ENCODE measurements around the gene CLASRP.

CLASRP gene

DNA sequence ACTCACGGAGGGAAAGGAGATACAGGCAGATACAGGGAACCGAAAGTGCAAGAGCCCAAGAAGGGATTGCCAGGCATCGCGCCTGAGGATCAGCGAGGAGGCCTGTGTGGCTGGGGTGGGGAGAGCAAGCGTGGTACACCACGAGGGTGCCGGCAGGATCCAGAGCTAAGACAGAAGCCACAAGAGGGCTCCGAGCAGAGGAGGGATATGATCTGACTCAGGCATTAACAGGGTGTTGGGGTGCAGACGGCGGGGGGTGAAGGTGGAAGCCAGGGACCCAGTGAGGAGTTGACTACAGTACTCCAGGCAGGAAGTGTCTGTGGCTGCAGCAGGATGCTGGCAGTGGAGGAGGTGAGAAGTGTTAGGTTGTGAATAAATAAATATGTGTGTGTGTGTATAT, 48.7 kb downstream of the CLASRP start:
- DNase-seq, result no peak

DNA sequence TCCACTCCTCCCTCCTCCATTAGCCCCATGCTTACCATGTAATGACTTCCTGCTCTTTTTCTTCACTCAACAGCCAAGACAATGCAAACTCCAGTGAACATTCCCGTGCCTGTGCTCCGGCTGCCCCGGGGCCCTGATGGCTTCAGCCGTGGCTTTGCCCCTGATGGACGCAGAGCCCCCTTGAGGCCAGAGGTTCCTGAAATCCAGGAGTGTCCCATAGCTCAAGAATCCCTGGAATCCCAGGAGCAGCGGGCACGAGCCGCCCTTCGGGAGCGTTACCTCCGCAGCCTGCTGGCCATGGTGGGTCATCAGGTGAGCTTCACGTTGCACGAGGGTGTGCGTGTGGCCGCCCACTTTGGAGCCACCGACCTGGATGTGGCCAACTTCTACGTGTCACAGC, 51.2 kb downstream of the CLASRP start:
- DNase-seq, result peak; percentile 13

DNA sequence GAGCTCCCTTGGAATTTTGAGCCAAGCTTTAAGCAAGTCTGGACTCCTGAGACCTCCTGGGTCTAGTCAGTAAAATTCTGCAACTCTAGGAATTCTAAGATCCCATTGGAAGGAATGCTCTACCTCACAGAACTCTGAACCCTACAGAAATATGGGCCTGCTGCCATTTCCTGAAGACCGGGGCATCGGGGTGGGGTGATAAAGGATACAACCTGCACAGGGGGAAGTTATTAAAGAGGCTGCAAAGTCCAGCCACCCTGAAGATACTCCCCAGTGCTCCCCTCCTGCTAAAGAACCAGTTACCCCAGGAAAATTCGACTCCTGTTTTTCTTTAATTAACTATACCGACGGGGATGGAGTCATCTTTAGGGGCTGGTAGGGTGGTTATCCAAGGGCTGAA, 51.8 kb downstream of the CLASRP start:
- DNase-seq, result no peak

DNA sequence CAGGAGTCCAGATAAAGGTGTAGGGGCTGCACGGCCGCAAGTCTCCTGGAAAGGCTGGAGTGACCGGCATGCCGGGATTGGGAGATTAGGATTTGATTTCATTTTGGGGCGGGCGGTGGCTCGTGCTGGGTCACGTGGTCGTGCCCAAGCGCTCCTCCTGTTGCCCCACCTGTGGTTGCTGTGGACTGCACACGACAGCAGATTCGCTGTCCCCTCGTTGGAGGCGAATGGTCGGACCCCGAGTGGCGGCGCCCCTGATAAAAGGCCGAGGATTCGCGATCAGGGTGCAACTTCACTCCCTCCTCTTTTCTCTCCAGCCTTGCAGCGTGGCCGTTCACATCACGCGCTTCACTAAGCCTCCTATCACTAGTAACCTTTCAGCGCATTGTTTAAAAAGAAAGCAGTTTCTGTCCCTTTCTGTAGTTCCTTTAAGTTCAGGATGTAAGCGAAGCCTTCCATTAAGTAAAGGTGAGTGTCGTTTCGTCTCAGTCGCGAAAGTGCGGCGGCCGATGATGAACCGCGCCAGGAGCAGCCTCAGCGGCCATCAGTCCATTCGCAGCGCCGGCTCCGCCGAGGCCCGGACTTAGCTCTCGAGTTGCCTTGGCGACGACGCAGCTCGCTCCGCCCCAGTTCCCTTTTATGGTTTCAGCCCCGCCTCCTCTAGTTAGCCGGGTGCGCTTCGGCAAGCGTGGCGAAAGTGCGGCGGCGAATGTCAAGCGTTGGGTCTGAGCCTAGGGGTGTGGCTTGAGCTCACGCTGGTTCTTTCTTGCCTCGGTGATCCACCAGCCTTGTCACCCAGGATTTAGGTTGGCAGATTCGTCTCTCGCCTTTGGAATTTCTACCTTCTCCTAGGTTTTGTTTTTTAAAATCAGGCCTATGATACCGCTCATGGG, 52.4 kb downstream of the CLASRP start:
- DNase-seq, result peak; percentile 83

DNA sequence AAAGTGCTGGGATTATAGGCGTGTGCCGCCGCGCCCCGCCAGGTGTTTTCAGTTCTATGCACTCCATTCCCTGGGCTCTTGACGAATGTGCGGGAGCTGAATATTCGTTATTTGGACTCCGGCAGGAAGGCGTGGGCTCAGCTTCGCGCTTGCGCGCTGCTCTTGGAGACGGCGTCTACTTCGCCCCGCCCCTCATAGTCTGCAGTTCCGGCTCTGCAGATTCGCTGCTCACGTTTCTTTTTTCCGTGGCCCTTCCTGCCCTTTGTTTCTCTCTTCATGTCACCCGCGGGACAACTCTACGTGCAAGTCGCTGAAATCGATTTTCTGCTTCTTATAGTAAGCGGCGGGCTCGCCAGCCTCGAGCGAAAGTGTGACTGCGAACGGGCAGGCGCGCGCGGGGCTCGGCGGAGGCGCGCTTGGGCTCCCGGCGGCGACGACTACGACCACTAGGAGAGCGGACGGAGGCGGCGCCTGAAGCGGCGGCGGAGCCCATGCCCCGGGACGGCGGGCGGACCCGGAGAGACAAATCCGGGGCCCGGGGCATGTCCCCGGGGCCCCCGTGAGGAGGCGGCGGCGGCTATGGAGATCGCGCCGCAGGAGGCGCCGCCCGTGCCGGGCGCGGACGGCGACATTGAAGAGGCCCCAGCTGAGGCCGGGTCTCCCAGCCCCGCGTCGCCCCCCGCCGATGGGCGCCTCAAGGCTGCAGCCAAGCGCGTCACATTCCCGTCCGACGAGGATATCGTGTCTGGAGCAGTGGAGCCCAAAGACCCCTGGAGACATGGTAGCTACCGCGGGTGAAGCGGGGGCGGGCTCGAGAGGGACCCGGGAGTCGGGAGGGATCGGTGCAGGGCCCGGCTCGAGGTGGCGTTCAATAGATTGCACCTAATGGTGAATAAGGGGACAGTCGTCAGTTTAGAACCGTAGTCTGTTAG, 54.2 kb downstream of the CLASRP start, which contains the start of gene PPP1R37:
Gene PPP1R37, plus strand, starts transcription at position 433 of the 932 bp plus-strand sequence. Its CDS starts 147 bp downstream, at position 580.
- peak; percentile 82 for DNase-seq

DNA sequence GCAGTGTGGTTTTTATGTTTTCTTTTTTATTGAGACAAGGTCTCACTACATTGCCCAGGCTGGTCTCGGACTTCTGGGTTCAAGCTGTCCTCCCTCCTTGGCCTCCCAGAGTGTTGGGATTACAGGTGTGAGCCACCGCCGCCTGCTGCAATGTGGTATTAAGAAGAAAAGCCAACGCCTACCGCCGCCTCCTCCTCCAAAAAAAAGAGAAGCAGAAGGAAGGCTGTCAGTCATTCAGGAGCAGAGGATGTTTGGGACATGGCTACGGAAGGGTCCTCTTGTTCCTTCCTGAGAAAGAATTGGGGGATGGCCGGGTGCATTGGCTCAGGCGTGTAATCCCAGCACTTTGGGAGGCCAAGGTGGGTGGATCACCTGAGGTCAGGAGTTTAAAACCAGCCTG, 55.3 kb downstream of the CLASRP start:
- no peak for DNase-seq

DNA sequence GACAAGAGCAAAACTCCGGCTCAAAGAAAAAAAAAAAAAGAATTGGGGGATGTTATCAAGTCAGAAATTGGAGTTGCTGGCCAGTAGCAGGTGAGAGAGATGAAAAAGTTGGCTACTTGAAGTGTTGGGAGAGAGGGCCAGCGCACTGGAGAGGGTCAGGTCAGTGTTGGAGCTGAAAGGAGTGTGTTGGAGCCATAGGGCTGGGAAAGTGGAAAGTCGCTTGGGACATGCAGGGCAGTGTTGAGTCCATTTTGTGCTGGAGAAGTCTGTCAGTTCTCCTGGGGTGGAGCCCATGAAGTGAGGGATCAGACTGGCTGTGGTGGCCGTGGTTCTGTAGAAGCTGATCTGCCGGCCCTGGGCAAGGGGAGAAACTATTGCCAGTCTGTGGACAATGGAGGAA, 55.9 kb downstream of the CLASRP start:
- DNase-seq, result no peak

DNA sequence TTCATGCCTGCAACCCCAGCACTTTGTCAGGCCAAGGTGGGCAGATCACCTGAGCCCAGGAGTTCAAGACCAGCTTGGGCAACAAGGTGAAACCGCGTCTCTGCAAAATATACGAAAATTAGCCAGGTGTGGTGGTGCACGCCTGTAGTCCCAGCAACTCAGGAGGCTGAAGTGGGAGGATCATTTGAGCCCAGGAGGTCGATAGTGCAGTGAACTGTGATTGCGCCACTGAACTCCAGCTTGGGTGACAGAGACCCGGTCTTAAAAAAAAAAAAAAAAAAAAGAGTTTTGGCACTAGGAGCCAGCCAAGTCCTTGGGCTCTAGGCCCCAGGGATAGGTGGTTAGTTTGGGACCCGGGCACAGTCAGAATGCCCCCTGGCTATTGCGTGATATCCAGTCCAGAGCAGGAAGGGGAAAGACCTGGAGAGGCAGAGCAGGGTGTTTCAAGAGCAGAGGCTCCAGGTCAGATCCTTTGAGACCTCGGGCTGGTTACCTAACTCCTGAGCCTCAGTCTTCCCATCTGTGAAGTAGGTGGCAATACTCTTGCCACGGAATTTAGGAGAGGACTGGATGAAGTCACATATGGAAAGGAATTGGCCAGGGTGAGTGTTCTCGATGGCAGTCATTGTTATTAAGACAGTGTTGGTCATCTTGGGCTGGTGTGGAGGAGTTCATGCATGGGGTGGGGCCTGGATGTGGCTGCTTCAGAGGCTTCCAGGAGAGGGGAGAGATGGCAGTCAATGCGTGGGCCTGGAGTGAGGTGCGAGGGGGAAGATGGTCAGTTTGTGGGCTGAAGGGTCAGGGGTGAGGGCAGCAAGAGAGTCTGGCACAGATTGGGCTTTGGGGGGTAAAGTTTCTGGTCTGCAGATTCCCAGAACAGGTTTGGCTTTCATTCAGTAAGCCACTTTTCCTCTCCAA, 56.9 kb downstream of the CLASRP start:
- no peak for DNase-seq

DNA sequence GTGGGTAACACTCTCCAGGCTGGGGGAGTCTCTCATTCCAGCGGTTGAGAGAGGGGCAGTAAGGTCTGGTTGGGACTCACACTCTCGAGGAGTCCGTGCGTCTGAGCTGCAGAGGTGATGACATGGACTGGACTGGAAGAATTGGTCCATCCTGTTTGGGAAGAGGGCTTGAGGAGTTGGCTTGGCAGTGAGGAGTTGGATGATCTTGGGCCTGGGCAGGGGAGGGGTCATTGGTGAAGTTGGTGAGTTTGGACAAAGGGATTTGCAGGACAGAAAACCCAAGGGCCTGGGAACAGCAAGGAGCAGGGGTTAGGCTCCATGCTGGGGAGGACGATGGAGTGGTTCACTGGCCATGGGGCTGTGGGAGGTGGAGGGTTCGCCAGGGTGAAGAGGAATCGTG, 57.9 kb downstream of the CLASRP start:
- no peak for DNase-seq

DNA sequence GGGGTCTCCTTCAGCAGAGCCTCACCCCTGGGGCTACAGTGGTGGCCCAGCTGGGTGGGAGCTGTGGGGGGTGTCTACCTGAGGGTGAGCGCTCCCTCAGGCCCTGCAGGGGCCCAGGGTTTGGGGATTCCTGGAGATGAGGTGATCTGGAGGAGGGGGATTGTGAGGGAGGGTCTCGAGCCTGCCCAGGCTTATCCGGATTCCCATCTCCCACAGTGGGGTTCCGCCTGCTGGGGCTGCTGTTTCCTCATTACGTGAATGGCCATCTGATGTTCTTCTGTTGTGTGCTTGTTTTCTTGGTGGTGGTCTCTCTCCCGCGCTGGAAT, 58.6 kb downstream of the CLASRP start:
- DNase-seq, result no peak

DNA sequence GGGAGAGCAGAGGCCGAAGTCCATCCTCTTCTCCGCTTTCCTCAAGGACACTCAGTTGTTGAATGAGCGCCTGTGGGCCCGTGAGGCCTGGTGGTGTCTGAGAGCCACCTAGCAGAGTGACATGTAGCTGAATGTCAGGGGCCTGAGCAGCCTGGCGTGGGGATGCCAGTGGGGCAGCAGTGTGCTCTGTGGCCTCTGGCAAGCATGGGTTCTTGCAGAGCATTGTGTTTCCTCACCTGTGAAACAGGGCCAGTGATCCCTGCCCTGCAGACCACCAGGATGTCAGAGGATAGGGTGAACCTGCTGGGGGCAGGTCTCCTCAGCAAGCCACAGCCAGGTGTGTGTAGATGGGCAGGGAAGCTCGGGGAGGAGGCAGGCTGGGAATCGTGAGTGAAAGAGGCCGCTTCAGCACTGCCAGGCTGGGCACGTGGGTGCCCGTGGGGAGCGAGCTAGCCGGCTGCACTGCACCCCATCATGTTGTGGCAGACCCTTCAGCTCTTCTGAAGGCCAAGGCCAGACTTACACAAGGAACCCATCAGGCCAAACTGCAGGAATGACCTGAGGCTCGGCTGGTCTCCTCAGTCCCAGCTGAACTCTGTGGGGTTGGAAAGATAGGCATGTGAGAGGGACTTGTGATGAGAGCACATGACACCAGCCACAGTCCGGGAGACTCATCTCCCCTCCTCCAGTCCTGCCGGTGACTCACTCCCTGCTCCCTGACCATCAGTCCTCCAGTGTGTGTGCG, 59.1 kb downstream of the CLASRP start:
- DNase-seq, result peak; percentile 76

DNA sequence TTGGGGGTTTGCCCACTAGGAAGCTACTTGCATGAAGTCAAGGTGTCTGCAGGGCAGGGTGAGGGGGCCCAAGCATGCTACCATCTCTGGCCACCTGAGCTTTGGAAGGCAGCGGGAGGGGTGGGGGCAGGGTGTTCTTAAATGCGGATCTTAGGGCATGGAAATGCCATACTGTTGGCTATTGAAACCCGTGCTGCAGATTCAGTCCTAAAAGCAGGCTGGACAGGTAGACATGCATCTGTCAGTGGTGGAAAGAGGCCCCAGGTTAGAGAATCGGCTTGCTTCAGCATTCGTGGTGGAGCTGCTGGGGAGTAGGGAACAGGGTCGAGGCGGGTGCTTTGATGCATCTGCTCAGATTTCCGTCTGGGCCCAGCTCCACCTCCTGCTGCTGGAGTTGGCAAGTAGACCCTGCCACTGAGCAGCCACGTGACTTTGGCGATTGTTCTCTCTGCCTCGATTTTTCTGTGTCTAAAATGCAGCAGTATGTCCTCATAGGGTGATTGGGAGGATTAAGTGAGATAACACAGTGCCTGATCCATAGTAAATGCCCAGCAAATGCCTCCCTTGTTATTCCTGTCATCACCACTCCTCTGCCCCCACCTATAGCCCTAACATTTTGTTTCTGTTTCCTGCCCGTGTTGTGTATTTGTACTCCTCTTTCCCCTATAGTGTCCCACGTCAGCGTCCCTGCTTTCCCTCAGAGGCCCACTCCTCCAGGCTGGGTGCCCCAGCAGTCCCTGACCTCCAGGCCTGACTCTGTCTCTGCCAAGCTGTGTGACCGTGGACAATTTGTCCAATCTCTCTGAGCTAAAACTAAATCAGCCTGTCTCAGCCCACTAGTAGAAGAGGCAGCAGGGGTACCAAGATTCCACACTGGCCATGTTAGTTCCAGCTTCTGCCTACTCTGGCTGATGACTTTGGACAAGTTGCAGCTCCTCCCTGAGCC, 59.9 kb downstream of the CLASRP start:
- no peak for DNase-seq

DNA sequence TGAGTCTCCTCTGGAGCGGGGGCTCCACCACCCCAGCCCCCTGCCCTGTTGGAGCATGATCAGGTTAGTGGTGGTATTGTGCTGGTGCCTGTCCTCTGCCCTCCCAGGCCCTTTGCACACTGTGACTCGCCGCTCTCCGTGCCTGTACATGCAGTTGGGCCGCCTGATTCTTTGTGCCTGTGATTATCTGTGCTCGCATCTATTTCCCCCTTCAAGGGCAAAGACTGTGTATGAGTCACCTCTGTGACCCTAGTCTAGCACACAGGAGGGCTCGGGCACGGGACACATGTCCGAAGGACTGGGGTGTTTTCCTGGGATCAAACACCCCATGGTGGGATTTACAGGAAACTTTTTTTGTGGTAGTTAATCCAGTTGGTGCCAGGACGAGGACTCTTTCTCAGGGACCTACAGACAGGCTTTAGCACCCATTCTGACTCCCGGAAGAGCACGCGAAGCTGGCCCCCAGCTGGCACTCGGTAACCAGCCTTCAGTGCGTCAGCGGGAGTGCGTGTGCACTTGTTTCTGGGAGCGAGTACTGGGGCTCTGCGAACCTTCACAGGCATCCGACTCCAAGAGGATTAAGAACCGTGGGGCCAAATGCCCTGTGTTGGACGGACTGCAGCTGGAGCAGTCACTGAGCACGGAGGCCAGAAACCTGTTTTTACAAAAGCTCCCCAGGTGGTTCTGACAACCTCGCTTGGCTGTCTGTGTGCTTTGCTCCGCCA, 60.8 kb downstream of the CLASRP start:
- DNase-seq, result no peak

DNA sequence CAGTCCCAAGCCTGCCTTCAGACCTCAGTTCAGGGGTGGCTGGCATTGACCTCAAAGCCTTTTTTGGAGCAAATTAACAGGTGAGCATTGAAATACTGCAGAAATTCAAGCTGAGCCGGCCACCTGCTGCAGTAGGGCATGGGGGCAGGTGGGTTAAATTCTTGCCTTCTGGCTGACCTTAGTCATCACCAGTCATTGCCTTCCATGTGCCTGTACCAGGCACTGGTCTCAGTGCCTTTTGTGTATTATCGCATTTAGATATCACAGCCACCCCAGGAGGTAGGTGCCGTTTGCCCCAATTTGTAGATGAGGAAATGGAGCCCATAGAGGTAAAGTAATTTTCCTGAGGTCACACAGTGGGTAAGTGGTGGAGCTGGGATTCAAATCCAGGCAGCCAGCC, 61.4 kb downstream of the CLASRP start:
- DNase-seq, result no peak

DNA sequence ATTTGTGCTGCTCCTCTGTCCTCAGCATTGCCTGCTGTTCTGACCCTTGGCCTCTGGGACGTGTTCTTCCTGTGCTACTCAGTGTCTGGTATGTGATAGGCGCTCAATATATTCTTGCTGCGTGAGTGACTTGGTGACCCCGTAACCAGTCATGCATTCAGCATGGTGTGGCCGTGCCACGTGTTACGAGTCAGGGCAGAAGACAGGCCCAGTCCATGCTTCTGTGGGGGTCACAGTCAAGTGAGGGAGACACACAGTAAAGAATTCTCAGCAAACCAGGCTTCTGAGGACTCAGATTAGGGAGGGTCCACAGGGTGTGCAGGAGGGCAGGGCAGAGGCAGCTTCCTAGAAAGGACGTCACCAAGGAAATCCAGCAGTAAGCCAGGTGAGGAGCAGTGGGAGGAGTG, 62.0 kb downstream of the CLASRP start:
- DNase-seq, result no peak

DNA sequence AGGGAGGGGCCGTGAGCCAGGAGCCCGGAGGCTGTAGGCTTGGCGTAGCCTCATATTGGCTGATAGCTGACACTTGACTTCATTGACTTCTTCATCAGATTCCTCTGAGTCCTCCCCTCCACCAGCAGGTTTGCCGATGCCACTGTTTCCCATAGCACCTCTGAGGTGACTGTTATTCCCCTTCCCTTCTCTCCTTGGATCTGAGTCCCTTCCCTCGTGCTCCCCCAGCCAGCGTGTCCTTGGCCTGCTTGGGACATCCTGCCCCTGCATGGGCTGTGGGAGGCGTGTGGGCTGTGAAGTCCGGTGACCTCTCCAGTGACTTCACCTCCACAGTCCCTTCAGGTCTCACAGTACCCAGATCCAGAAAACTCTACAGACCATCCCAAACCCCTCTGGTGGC, 63.0 kb downstream of the CLASRP start:
- no peak for DNase-seq

DNA sequence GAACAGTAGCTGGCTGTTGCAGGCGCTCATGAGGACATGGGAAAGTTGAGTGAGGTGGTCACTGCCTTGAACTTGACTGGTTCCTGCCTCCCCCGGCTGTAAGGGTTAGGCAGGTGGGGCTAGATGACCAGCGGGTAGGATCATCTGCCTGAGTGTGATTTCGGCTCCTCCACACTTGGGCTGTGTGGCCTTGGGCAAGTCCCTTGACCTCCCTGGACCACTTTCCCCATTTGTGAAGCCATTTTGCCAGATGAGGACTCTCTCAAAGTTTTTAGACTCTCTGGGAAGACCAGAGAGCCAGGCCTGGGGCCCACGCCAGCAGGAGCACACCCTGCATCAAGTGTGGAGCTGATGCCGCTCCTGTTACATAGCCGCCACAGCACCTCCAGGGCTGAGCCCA, 63.6 kb downstream of the CLASRP start:
- DNase-seq, result no peak

DNA sequence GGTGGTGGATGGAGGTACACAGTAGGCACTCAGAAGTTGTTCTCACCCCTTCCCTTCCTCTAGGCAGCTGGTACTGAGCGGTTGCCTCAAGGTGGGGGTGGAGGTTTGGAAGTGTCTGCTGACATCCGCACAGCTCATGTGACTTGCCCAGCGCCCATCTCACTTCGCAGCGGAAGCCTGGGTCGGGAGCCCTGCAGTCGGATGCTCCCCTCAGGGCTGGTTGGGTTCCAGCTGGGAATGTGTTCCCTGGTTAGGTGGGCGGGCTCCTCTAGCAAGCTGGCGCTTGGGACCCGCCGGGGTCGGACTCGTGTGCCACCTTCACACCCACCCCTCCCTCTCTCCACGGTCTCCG, 64.3 kb downstream of the CLASRP start:
- no peak for DNase-seq

DNA sequence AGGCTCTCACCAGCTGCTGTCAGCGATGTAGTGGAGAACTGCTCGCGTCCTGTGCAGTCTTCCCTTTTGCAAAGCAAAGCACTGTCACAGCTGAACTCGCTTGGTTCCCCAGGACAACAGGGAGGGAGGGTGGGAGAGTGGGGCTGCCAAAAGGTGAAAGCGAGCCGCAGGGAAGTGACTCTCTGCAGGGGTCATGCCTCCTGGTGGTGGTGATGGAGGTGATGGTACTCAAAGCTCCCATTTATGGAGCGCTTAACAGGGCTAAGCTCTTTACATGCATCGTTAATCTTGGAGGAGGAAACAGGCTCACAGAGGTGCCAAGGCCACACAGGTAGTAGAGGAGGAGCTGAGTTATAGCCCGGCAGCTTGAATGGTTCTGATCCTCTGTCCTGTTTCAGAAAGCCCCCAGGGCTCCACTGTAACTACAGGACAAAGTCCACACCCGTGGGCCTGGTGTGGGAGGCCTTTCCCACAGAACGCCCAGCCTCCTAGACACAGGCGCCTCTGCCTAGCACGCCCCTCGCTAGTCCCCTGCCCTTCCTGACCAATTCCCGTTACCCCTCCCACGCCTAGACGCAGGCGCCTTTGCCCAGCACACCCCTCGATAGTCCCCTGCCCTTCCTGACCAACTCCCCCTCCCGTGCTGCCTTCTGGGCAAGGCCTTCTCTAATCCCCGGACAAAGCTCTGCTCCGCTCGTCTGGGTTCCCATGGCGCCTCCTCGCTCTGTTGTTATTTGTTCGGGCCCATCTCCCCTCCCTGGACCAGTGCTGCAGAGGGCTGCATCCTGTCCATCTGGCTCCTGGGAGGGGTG, 64.9 kb downstream of the CLASRP start:
- no peak for DNase-seq

Measured in 8988T (cell line).